ENCODE results near the gene IL1RL2. TPM values are rescaled to one million over a fixed set of nuclear protein-coding genes. Genes with fewer than 3 reads are reported as not detected.

Gene IL1RL2
- total RNA-seq, 1 donor from 2014 or later, result 1.0 TPM

GRCh38 chr2:102217032-102217431 lies 30.2 kb downstream of the IL1RL2 start:
- Mint-ChIP-seq H3K27ac (no peak overlapping the region), H3K36me3 (no peaks in the 10 kb centered on the region), H3K4me1 (ENCODE audit: unreplicated experiment) (no peaks in the 10 kb centered on the region), H3K9me3 (no peaks in the 10 kb centered on the region), H3K4me3 (no peak overlapping the region), H3K27me3 (no peaks in the 10 kb centered on the region)
- no peak for DNase-seq (ENCODE audit: extremely low spot score, unreplicated experiment)
- TF ChIP-seq CTCF (conservative IDR thresholded peaks at IDR 0.05), result no peak

GRCh38 chr2:102224824-102225739 lies 38.3 kb downstream of the IL1RL2 start:
- Mint-ChIP-seq H3K4me3 (no peak overlapping the region), H3K9me3 (no peaks in the 10 kb centered on the region), H3K27me3 (no peaks in the 10 kb centered on the region), H3K27ac (no peak overlapping the region), H3K36me3 (no peaks in the 10 kb centered on the region), H3K4me1 (ENCODE audit: unreplicated experiment) (peaks cover 30% of the 10 kb centered on the region)
- DNase-seq (ENCODE audit: extremely low spot score, unreplicated experiment), result no peak
- TF ChIP-seq CTCF (conservative IDR thresholded peaks at IDR 0.05), result no peak

- Mint-ChIP-seq H3K9me3 (no peaks in the 10 kb centered on the region), H3K27ac (peak overlapping the region; percentile 46), H3K4me3 (no peak overlapping the region), H3K27me3 (no peaks in the 10 kb centered on the region), H3K36me3 (no peaks in the 10 kb centered on the region), H3K4me1 (ENCODE audit: unreplicated experiment) (peaks cover 30% of the 10 kb centered on the region)
- no peak for DNase-seq (ENCODE audit: extremely low spot score, unreplicated experiment)
- no peak for TF ChIP-seq CTCF (conservative IDR thresholded peaks at IDR 0.05)
Measured at GRCh38 chr2:102226171-102226570, 39.3 kb downstream of the IL1RL2 start.

- Mint-ChIP-seq H3K4me3 (peak overlapping the region; percentile 26), H3K36me3 (no peaks in the 10 kb centered on the region), H3K27ac (peak overlapping the region; percentile 94), H3K4me1 (ENCODE audit: unreplicated experiment) (peaks cover 30% of the 10 kb centered on the region), H3K9me3 (no peaks in the 10 kb centered on the region), H3K27me3 (no peaks in the 10 kb centered on the region)
- no peak for TF ChIP-seq CTCF (conservative IDR thresholded peaks at IDR 0.05)
- DNase-seq (ENCODE audit: extremely low spot score, unreplicated experiment), result no peak
Measured at GRCh38 chr2:102226612-102227391, 40.0 kb downstream of the IL1RL2 start.

GRCh38 chr2:102229141-102229769 lies 42.4 kb downstream of the IL1RL2 start:
- Mint-ChIP-seq H3K36me3 (no peaks in the 10 kb centered on the region), H3K4me1 (ENCODE audit: unreplicated experiment) (peaks cover 30% of the 10 kb centered on the region), H3K27me3 (no peaks in the 10 kb centered on the region), H3K4me3 (peak overlapping the region; percentile 11), H3K9me3 (no peaks in the 10 kb centered on the region), H3K27ac (peak overlapping the region; percentile 94)
- TF ChIP-seq CTCF (conservative IDR thresholded peaks at IDR 0.05), result no peak
- DNase-seq (ENCODE audit: extremely low spot score, unreplicated experiment), result no peak

Data from type B pancreatic cell (in vitro differentiated cells).